HEK293T (cell line): ENCODE results near the gene NDUFAF4.

Experiments
- CTCF ChIA-PET: fragments of 350-600 bp; formaldehyde crosslinking; extraction: SDS; loops from one replicate; lab custom pipeline; 2021; ENCODE audit warnings: antibody characterized with exemption, inconsistent platforms; lab: Yijun Ruan, JAX
- POLR2A ChIA-PET: fragments of 350-600 bp; formaldehyde crosslinking; extraction: SDS; loops from one replicate; lab custom pipeline; 2020; ENCODE audit warnings: antibody characterized with exemption, inconsistent platforms; lab: Yijun Ruan, JAX
- DNase-seq: peaks from one replicate; pipeline ENCODE4 v3.0.0; 2012; ENCODE audit warnings: mixed read lengths; ENCODE audit errors: extremely low spot score
- ARNT ChIP-seq: fragments of 450-650 bp; IDR thresholded peaks from 2 replicates; pipeline ENCODE4 v1.6.1; 2017; ENCODE audit warnings: mild to moderate bottlenecking
- BHLHE40 ChIP-seq: fragments of 450-650 bp; IDR thresholded peaks from 2 replicates; pipeline ENCODE4 v1.6.1; 2016; ENCODE audit warnings: mild to moderate bottlenecking, moderate library complexity, borderline replicate concordance
- CTBP1 ChIP-seq: fragments of 450-650 bp; IDR thresholded peaks from 2 replicates; pipeline ENCODE4 v1.6.1; 2016; ENCODE audit warnings: borderline replicate concordance
- ELF4 ChIP-seq: fragments of 450-650 bp; IDR thresholded peaks from 2 replicates; pipeline ENCODE4 v1.6.1; 2017; ENCODE audit warnings: antibody characterized with exemption
- FOXA1 ChIP-seq: fragments of 450-650 bp; IDR thresholded peaks from 2 replicates; pipeline ENCODE4 v1.6.1; 2016; ENCODE audit warnings: mild to moderate bottlenecking
- FOXK2 ChIP-seq: fragments of 450-650 bp; IDR thresholded peaks from 2 replicates; pipeline ENCODE4 v1.6.1; 2016; ENCODE audit warnings: mild to moderate bottlenecking
- FOXM1 ChIP-seq: fragments of 450-650 bp; IDR thresholded peaks from 2 replicates; pipeline ENCODE4 v1.6.1; 2017; ENCODE audit warnings: mild to moderate bottlenecking, borderline replicate concordance
- HDGF ChIP-seq: fragments of 450-650 bp; IDR thresholded peaks from 2 replicates; pipeline ENCODE4 v1.6.1; 2017; ENCODE audit warnings: antibody characterized with exemption, borderline replicate concordance
- L3MBTL2 ChIP-seq: fragments of 450-650 bp; conservative IDR thresholded peaks from 2 replicates; pipeline ENCODE4 v1.6.1; 2016; ENCODE audit warnings: mild to moderate bottlenecking
- LEF1 ChIP-seq: fragments of 450-650 bp; IDR thresholded peaks from 2 replicates; pipeline ENCODE4 v1.6.1; 2017; ENCODE audit warnings: mild to moderate bottlenecking, borderline replicate concordance
- NFRKB ChIP-seq: fragments of 450-650 bp; IDR thresholded peaks from 2 replicates; pipeline ENCODE4 v1.6.1; 2016; ENCODE audit warnings: mild to moderate bottlenecking, moderate library complexity
- SP1 ChIP-seq: fragments of 450-650 bp; IDR thresholded peaks from 2 replicates; pipeline ENCODE4 v1.6.1; 2017
- SUZ12 ChIP-seq: fragments of 450-650 bp; IDR thresholded peaks from 2 replicates; pipeline ENCODE4 v1.6.1; 2016; ENCODE audit warnings: mild to moderate bottlenecking
- TARDBP ChIP-seq: fragments of 450-650 bp; IDR thresholded peaks from 2 replicates; pipeline ENCODE4 v1.6.1; 2016
- ZNF384 ChIP-seq: fragments of 450-650 bp; IDR thresholded peaks from 2 replicates; pipeline ENCODE4 v1.6.1; 2016
- TF ChIP-seq, protein P1 (sequence below): fragments of 450-650 bp; IDR thresholded peaks from 2 replicates; pipeline ENCODE4 v1.6.1; 2016

NDUFAF4 gene

GRCh38 chr6:96899451-96899998, 1.8 kb upstream of the NDUFAF4 start:
- TF ChIP-seq, protein P1, sequence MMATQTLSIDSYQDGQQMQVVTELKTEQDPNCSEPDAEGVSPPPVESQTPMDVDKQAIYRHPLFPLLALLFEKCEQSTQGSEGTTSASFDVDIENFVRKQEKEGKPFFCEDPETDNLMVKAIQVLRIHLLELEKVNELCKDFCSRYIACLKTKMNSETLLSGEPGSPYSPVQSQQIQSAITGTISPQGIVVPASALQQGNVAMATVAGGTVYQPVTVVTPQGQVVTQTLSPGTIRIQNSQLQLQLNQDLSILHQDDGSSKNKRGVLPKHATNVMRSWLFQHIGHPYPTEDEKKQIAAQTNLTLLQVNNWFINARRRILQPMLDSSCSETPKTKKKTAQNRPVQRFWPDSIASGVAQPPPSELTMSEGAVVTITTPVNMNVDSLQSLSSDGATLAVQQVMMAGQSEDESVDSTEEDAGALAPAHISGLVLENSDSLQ, result no peak
- TF ChIP-seq FOXK2 (no peak), CTBP1 (no peak), ZNF384 (no peak), L3MBTL2 (no peak), HDGF (no peak), TARDBP (no peak), FOXM1 (no peak)
- ChIA-PET POLR2A (interaction anchor here (0.9 kb wide), 1 partner anchor 63 kb away, joined by 3 read pairs; no protein-coding TSS in a partner anchor), CTCF (interaction anchor here (0.6 to 3.2 kb wide), 4 partner anchors 8 to 1306 kb away, joined by 3 to 23 read pairs (median 6); no protein-coding TSS in a partner anchor)
- DNase-seq, result no peak

- POLR2A ChIA-PET, result interaction anchor here (0.9 kb wide), 1 partner anchor 62 kb away, joined by 3 read pairs; no protein-coding TSS in a partner anchor
- CTCF ChIA-PET, result interaction anchor here (3.1 to 3.2 kb wide), 2 partner anchors 9 to 160 kb away, joined by 9 to 23 read pairs; no protein-coding TSS in a partner anchor
- DNase-seq, result peak; percentile 26
- TF ChIP-seq SP1 (no peak), L3MBTL2 (no peak), ARNT (no peak), FOXK2 (no peak)
- TF ChIP-seq, protein P1, result no peak
Measured at GRCh38 chr6:96899019-96899418, 1.3 kb upstream of the NDUFAF4 start.

GRCh38 chr6:96898241-96898851, 655 bp upstream of the NDUFAF4 start:
- TF ChIP-seq ELF4 (no peak), LEF1 (no peak), NFRKB (no peak), SP1 (no peak), ARNT (no peak), SUZ12 (no peak), BHLHE40 (no peak), ZNF384 (no peak), HDGF (no peak), CTBP1 (no peak), FOXM1 (no peak), FOXK2 (no peak), TARDBP (no peak), L3MBTL2 (no peak), FOXA1 (no peak)
- TF ChIP-seq, protein P1, result no peak
- ChIA-PET CTCF (interaction anchor here (0.6 to 3.2 kb wide), 8 partner anchors 9 to 1163 kb away, joined by 3 to 23 read pairs (median 4); no protein-coding TSS in a partner anchor), POLR2A (interaction anchor here (0.5 to 1.9 kb wide), 6 partner anchors 10 to 65 kb away, joined by 3 to 7 read pairs (median 3); no protein-coding TSS in a partner anchor)
- DNase-seq, result no peak

DNA sequence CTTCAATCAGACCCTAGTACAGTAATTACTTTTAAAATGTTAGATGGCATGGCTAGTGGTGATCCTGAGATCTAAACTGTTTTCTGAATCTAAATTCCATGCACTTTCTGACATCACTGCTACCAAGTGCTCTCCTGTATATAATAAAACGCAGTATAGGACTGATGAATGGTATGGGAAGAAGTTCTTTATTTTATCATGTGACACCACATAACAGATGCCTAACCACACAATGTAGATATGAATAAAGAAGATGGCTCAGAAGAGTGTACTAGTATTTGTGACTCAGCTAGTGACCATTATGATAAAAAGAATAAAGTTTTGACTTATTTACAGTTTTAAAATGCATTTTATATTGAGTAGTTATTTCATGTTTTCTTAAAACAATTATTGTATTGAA, 8.5 kb downstream of the NDUFAF4 start:
- ChIA-PET CTCF (no interaction called here), POLR2A (no interaction called here)
- no peak for DNase-seq
- no peak for TF ChIP-seq NFRKB

GRCh38 chr6:96888745-96889144, 8.9 kb downstream of the NDUFAF4 start:
- TF ChIP-seq SP1 (no peak), LEF1 (no peak), L3MBTL2 (no peak), HDGF (no peak), NFRKB (no peak), CTBP1 (no peak), FOXM1 (no peak), ZNF384 (no peak), SUZ12 (no peak), ARNT (no peak), TARDBP (no peak), FOXK2 (no peak)
- TF ChIP-seq, protein P1, result no peak
- DNase-seq, result no peak
- POLR2A ChIA-PET, result no interaction called here
- CTCF ChIA-PET, result no interaction called here

DNA sequence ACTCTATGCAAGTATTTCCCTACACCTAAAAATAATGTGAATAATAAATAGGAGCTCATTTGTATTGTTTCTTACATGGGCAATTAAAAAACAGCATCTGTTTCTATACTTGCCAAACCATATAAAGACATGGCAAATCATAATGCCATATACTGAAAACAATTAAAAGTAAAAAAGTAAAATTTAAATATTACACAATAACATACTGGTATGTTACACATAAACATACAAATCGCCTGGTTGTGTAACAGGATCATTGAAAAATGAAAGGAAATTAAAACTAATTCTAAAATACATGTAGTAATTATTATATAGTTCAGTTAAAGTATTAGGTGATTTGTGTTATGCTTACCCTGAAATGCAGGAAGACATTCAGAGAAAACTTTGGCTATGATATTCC, 11.2 kb downstream of the NDUFAF4 start:
- CTCF ChIA-PET, result no interaction called here
- no peak for TF ChIP-seq SP1
- TF ChIP-seq, protein P1, result no peak
- TF ChIP-seq ELF4, result no peak
- no peak for TF ChIP-seq LEF1
- no peak for TF ChIP-seq FOXK2
- no peak for TF ChIP-seq NFRKB
- POLR2A ChIA-PET, result no interaction called here
- no peak for DNase-seq
